ENCODE measurements around the gene GTSF1L.
"Not testable (repeated sequence)": the region's sequence is repeated elsewhere in the genome, so short reads cannot be mapped to it uniquely, and the experiment has no call there.

GTSF1L gene

DNA sequence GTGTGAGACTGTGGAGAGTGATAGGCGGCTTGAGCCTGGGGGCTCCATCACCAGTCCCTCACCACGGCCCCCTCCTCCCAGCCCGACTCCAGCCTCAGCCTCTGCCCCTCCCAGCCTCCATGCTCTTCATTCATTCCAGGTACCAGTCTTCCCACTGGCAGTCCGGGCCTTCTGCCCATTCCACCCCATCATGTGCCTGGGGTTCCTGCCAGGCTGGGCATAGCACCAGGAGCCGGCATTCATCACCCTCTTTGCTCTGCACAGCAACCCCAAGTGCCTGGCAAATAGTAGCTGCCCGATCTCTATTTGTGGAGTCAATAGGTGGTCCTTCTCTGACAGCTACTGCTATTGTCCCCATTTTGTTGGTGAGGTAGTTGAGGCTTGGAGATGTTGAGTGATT, 39.6 kb upstream of the GTSF1L start:
- TF ChIP-seq, protein P1, sequence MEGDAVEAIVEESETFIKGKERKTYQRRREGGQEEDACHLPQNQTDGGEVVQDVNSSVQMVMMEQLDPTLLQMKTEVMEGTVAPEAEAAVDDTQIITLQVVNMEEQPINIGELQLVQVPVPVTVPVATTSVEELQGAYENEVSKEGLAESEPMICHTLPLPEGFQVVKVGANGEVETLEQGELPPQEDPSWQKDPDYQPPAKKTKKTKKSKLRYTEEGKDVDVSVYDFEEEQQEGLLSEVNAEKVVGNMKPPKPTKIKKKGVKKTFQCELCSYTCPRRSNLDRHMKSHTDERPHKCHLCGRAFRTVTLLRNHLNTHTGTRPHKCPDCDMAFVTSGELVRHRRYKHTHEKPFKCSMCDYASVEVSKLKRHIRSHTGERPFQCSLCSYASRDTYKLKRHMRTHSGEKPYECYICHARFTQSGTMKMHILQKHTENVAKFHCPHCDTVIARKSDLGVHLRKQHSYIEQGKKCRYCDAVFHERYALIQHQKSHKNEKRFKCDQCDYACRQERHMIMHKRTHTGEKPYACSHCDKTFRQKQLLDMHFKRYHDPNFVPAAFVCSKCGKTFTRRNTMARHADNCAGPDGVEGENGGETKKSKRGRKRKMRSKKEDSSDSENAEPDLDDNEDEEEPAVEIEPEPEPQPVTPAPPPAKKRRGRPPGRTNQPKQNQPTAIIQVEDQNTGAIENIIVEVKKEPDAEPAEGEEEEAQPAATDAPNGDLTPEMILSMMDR (IDR thresholded peaks at IDR 0.05; ENCODE audit: insufficient read depth, missing control alignments) = no peak
- DNase-seq (ENCODE audit: insufficient read length, low spot score) (no peak), FAIRE-seq (no peak)

DNA sequence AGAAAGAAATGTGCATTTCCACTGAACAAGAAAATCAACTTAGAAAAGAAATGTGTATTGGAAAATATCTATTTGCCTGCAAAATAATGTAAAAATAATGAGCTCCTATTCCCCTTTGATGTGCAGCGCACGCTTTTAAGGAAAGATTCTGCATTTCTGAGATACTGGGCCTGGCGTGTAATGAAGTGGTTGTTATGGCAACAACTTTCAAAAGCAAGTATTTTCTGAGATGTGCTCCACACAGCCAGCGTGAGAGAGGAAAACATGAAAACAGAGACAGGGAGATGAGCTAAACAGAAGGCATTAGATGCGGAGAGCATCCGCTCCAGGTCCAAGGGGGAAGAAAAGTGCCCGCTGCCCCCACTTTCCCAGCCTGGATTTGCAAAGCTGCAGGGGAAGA, 39.1 kb upstream of the GTSF1L start:
- DNase-seq (ENCODE audit: insufficient read length, low spot score) (no peak), FAIRE-seq (no peak)
- TF ChIP-seq, protein P1 (IDR thresholded peaks at IDR 0.05; ENCODE audit: insufficient read depth, missing control alignments) = no peak

DNA sequence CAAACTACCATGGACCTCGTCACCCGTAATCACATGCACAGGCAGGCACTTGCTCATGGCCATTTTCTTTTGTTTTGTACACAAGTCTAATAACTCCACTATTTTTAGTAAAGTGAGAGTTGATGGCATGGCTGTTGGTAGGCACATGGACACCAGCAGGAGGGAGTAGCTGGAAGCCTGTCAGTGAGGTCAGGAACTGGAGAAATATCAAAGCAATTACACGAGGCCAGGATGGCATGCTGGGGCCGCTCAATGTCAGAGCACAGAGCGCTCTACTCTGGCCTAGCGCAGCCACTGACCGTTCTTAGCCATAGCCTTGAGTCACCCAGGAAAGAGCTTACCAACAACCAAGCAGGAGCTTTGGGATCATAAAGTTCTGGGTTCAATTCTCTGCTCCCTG, 36.1 kb upstream of the GTSF1L start:
- no peak for DNase-seq (ENCODE audit: insufficient read length, low spot score)
- FAIRE-seq = no peak
- TF ChIP-seq, protein P1 (IDR thresholded peaks at IDR 0.05; ENCODE audit: insufficient read depth, missing control alignments) = no peak

DNA sequence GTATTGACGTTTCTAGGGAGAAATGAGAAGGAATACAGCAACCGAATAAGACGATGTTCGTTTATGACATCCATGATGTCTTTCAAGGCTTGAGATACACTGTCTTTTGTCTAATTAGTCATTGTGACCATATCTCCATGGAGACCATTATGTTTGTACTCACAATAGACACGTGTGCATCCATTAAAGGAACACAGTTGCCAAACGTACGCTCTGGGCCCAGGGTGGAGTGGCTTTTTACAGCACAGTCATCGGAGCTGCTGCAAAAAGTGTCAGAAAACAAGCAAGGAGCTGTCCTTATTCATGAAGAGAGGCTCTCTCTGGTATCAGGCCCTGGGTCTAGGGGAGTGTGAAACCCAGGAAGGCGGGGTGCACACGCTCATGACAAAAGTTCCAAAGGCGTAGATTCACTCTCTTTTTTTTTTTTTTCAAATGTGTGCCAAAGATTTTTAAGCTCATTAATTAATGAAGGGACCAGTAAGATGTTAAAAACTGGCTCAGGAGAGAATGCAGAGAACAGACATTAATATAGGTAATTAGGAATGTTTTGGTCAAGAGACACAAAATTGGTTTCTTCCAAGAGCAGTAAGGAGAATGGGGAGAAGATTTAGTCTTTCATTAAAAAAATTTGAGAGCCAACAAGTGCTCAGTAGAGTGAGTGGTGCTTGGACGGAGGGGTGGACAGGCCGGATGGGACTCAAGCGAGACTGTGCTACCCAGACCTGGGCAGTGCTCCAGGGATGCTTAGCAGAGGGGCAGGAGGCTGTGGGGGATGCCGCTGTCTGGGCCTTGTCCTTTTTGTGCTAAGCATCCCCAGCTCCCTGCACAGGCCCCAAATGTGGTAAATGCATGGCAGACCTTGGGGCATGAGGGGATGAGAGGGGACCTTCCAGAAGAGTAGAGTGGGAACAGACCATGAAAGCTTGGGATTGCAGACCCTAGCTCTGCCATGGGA, 34.9 kb upstream of the GTSF1L start:
- TF ChIP-seq, protein P1 (IDR thresholded peaks at IDR 0.05; ENCODE audit: insufficient read depth, missing control alignments) = no peak
- FAIRE-seq (no peak), DNase-seq (ENCODE audit: insufficient read length, low spot score) (no peak)

DNA sequence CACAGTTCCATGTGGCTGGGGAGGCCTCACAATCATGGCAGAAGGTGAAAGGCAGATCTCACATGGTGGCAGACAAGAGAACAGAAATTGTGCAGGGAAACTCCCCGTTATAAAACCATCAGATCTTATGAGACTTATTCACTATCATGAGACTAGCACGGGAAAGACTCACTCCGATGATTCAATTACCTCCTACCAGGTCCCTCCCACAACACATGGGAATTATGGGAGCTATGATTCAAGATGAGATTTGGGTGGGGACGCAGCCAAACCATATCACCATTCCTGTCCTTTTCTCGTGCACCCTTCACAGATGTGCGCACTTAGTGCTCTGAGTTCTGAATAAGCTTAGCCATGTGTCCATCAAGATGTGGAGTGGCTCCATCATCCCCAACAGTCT, 31.1 kb upstream of the GTSF1L start:
- not testable (repeated sequence) for FAIRE-seq; DNase-seq (ENCODE audit: insufficient read length, low spot score)

DNA sequence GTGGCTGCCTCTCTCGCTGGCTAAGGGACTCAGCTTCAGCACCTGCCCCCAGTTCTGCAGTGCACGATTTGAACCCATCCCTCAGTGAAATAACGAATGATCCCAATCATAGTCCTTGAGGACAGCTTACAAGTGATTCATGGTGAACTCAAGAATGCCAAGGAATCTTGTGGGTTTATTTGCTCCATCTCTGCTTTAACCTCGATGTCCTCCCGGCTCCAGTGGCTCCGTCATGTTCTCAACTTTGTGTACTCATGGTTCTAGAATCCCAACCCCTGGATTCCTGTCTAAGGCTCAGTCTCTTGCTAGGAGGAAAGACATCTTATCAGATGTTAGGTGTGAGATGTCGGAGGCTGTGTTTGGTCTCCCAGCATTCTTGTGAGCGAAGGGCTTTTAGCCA, 29.0 kb upstream of the GTSF1L start:
- no peak for FAIRE-seq
- no peak for DNase-seq (ENCODE audit: insufficient read length, low spot score)
- TF ChIP-seq, protein P1 (IDR thresholded peaks at IDR 0.05; ENCODE audit: insufficient read depth, missing control alignments) = no peak

DNA sequence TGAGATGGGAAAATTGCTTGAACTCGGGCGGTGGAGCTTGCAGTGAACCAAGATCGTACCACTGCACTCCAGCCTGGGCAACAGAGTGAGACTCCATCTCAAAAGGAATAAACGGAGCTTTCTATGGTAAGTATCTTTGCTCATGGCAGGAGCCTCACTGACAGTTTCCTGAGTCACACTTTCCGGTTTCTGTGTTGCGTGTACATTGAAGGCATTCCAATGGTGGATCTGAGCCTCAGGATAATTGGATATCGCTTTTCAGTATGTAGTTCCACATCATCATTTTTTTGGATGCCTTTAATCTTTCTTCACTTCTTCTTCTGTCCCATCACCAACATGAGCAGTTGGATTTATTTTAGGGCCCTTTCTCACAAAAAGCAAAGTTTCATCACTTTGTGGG, 28.6 kb upstream of the GTSF1L start:
- DNase-seq (ENCODE audit: insufficient read length, low spot score) = no peak
- TF ChIP-seq, protein P1 (IDR thresholded peaks at IDR 0.05; ENCODE audit: insufficient read depth, missing control alignments) = no peak
- FAIRE-seq = no peak
